Esophagus (tissue), 2 donors: Measurements from ENCODE around the gene FRMD4A. TPM values are rescaled to one million over a fixed set of nuclear protein-coding genes. Genes with fewer than 3 reads are reported as not detected.

Experiments
- H3K27ac ChIP-seq, 2 donors: one replicate each; pipeline ENCODE4 v1.5.1; 2013; ENCODE audit warnings: low read depth in 2 of 2, mild to moderate bottlenecking in 2 of 2, inconsistent platforms in 1 of 2, low read length in 1 of 2, moderate library complexity in 1 of 2
- H3K27me3 ChIP-seq, 2 donors: one replicate each; pipeline ENCODE4 v1.6.1; 2013; ENCODE audit warnings: low read length in 2 of 2, control low read depth in 1 of 2, mild to moderate bottlenecking in 1 of 2; ENCODE audit not compliant: insufficient read depth in 2 of 2, control insufficient read depth in 1 of 2
- H3K36me3 ChIP-seq, 2 donors: one replicate each; pipeline ENCODE4 v1.6.1; 2013; ENCODE audit warnings: low read length in 1 of 2; ENCODE audit not compliant: control insufficient read depth in 2 of 2, insufficient read depth in 2 of 2
- H3K4me1 ChIP-seq, 2 donors: one replicate each; pipeline ENCODE4 v1.6.1; 2013; ENCODE audit warnings: low read length in 1 of 2; ENCODE audit not compliant: control insufficient read depth in 2 of 2, insufficient read depth in 2 of 2
- H3K4me3 ChIP-seq, 2 donors: one replicate each; pipeline ENCODE4 v1.5.1; 2013; ENCODE audit warnings: low read length in 2 of 2, mild to moderate bottlenecking in 2 of 2, low read depth in 1 of 2, moderate library complexity in 1 of 2
- H3K9me3 ChIP-seq, 2 donors: one replicate each; pipeline ENCODE4 v1.6.1; 2013; ENCODE audit warnings: mild to moderate bottlenecking in 2 of 2, low read depth in 1 of 2, low read length in 1 of 2, moderate library complexity in 1 of 2; ENCODE audit not compliant: control insufficient read depth in 2 of 2, insufficient read depth in 1 of 2
- WGBS, 2 donors: extraction: QIAGEN DNeasy Blood & Tissue Kit; methylation state at CpG; one replicate each; pipeline ENCODE4 v1.1.7; 2013; 5-methylcytosine and 5-hydroxymethylcytosine counted together
- polyA plus RNA-seq, 2 donors: library from polyadenylated mRNA; stranded (reverse); fragments of 200-250 nt; gene quantifications; one replicate each; pipeline ENCODE4 v1.2.3, GENCODE V29; 2013
- donor health status: healthy with polysubstance abuse.
- donor health status: Bipolar disorder and iron deficiency.

The FRMD4A gene
- polyA plus RNA-seq, 2 donors = 9.3 to 12.6 TPM

GRCh38 chr10:14304046-14304445, 26.7 kb downstream of the FRMD4A start:
- Histone ChIP-seq H3K4me3 (no peak overlapping the region), H3K9me3 (no peaks in the 10 kb centered on the region), H3K27ac (no peak overlapping the region), H3K27me3 (no peaks in the 10 kb centered on the region), H3K4me1 (no peaks in the 10 kb centered on the region), H3K36me3 (no peaks in the 10 kb centered on the region)
- 66 to 68% methylated on average over 5 of the region's 5 CpGs for WGBS, 2 donors

- Histone ChIP-seq H3K4me1 (no peaks in the 10 kb centered on the region), H3K27me3 (no peaks in the 10 kb centered on the region), H3K4me3 (no peak overlapping the region), H3K27ac (no peak overlapping the region), H3K36me3 (no peaks in the 10 kb centered on the region), H3K9me3 (no peaks in the 10 kb centered on the region)
- WGBS, 2 donors = 60% methylated on average over 2 of the region's 2 CpGs
Observed at GRCh38 chr10:14302035-14302434, 28.7 kb downstream of the FRMD4A start.

GRCh38 chr10:14299556-14299955, 31.2 kb downstream of the FRMD4A start:
- Histone ChIP-seq H3K36me3 (no peaks in the 10 kb centered on the region), H3K4me3 (no peak overlapping the region), H3K27ac (no peak overlapping the region), H3K4me1 (no peaks in the 10 kb centered on the region), H3K9me3 (no peaks in the 10 kb centered on the region), H3K27me3 (no peaks in the 10 kb centered on the region)
- WGBS, 2 donors = 48 to 72% methylated on average over 3 of the region's 3 CpGs

- H3K9me3 ChIP-seq = no peaks in the 10 kb centered on the region
- no peaks in the 10 kb centered on the region for H3K4me1 ChIP-seq
- H3K27ac ChIP-seq = no peak overlapping the region
- no peaks in the 10 kb centered on the region for H3K36me3 ChIP-seq
- 61 to 74% methylated on average over 9 of the region's 9 CpGs for whole genome bisulfite sequencing, 2 donors
- no peak overlapping the region for H3K4me3 ChIP-seq
- H3K27me3 ChIP-seq = no peaks in the 10 kb centered on the region
Observed at GRCh38 chr10:14296065-14296709, 34.5 kb downstream of the FRMD4A start.

- no peaks in the 10 kb centered on the region for H3K27me3 ChIP-seq
- no peaks in the 10 kb centered on the region for H3K9me3 ChIP-seq
- H3K4me1 ChIP-seq = no peaks in the 10 kb centered on the region
- no peak overlapping the region for H3K4me3 ChIP-seq
- H3K36me3 ChIP-seq = no peaks in the 10 kb centered on the region
- 83 to 87% methylated on average over 14 of the region's 14 CpGs for WGBS, 2 donors
- H3K27ac ChIP-seq = no peak overlapping the region
Observed at GRCh38 chr10:14294347-14295059, 36.2 kb downstream of the FRMD4A start.

- whole genome bisulfite sequencing, 2 donors = 25 to 37% methylated on average over 3 of the region's 3 CpGs
Observed at GRCh38 chr10:14293526-14293925, 37.2 kb downstream of the FRMD4A start.

GRCh38 chr10:14291296-14291695, 39.4 kb downstream of the FRMD4A start:
- Histone ChIP-seq H3K36me3 (no peaks in the 10 kb centered on the region), H3K4me3 (no peak overlapping the region), H3K27me3 (no peaks in the 10 kb centered on the region), H3K27ac (no peak overlapping the region), H3K4me1 (no peaks in the 10 kb centered on the region), H3K9me3 (no peaks in the 10 kb centered on the region)
- 91 to 93% methylated on average over 1 of the region's 1 CpG for WGBS, 2 donors

More at GRCh38 chr10:14293526-14293925, 37.2 kb downstream of the FRMD4A start:
- Histone ChIP-seq H3K36me3 (no peaks in the 10 kb centered on the region), H3K4me3 (no peak overlapping the region), H3K9me3 (no peaks in the 10 kb centered on the region), H3K27ac (no peak overlapping the region), H3K27me3 (no peaks in the 10 kb centered on the region), H3K4me1 (no peaks in the 10 kb centered on the region)

- no peaks in the 10 kb centered on the region for H3K4me1 ChIP-seq
- WGBS, 2 donors = 88 to 91% methylated on average over 6 of the region's 6 CpGs
- H3K4me3 ChIP-seq = no peak overlapping the region
- no peaks in the 10 kb centered on the region for H3K9me3 ChIP-seq
- H3K36me3 ChIP-seq = no peaks in the 10 kb centered on the region
- H3K27me3 ChIP-seq = no peaks in the 10 kb centered on the region
- no peak overlapping the region for H3K27ac ChIP-seq
Observed at GRCh38 chr10:14285941-14286560, 44.7 kb downstream of the FRMD4A start.

- H3K27ac ChIP-seq = no peak overlapping the region
- no peaks in the 10 kb centered on the region for H3K4me1 ChIP-seq
- no peak overlapping the region for H3K4me3 ChIP-seq
- no peaks in the 10 kb centered on the region for H3K27me3 ChIP-seq
- no peaks in the 10 kb centered on the region for H3K36me3 ChIP-seq
- 75 to 81% methylated on average over 4 of the region's 4 CpGs for WGBS, 2 donors
- no peaks in the 10 kb centered on the region for H3K9me3 ChIP-seq
Observed at GRCh38 chr10:14282276-14282675, 48.4 kb downstream of the FRMD4A start.
